Breast epithelium (tissue), 3 donors: ENCODE measurements around the gene CLCA4.

Experiments
- POLR2A ChIP-seq: fragments of 450-650 bp; IDR thresholded peaks from one replicate; pipeline ENCODE4 v1.6.1; 2016; ENCODE audit warnings: antibody characterized with exemption, mild to moderate bottlenecking, moderate library complexity
- TF ChIP-seq, protein P1 (sequence below), 3 donors: fragments of 450-650 bp; IDR thresholded peaks; one replicate each; pipeline ENCODE4 v1.5.1; 2016 to 2017; ENCODE audit warnings: antibody characterized with exemption in 3 of 3, mild to moderate bottlenecking in 3 of 3, moderate library complexity in 3 of 3

GRCh38 chr1:86541859-86542258, 5.0 kb upstream of the CLCA4 start:
- TF ChIP-seq, protein P1, sequence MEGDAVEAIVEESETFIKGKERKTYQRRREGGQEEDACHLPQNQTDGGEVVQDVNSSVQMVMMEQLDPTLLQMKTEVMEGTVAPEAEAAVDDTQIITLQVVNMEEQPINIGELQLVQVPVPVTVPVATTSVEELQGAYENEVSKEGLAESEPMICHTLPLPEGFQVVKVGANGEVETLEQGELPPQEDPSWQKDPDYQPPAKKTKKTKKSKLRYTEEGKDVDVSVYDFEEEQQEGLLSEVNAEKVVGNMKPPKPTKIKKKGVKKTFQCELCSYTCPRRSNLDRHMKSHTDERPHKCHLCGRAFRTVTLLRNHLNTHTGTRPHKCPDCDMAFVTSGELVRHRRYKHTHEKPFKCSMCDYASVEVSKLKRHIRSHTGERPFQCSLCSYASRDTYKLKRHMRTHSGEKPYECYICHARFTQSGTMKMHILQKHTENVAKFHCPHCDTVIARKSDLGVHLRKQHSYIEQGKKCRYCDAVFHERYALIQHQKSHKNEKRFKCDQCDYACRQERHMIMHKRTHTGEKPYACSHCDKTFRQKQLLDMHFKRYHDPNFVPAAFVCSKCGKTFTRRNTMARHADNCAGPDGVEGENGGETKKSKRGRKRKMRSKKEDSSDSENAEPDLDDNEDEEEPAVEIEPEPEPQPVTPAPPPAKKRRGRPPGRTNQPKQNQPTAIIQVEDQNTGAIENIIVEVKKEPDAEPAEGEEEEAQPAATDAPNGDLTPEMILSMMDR (IDR thresholded peaks at IDR 0.05), result no peak
- no peak for TF ChIP-seq POLR2A
